ENCODE results near the gene ITGAL.
"Not testable (repeated sequence)": the region's sequence is repeated elsewhere in the genome, so short reads cannot be mapped to it uniquely, and the experiment has no call there.

The ITGAL gene

DNA sequence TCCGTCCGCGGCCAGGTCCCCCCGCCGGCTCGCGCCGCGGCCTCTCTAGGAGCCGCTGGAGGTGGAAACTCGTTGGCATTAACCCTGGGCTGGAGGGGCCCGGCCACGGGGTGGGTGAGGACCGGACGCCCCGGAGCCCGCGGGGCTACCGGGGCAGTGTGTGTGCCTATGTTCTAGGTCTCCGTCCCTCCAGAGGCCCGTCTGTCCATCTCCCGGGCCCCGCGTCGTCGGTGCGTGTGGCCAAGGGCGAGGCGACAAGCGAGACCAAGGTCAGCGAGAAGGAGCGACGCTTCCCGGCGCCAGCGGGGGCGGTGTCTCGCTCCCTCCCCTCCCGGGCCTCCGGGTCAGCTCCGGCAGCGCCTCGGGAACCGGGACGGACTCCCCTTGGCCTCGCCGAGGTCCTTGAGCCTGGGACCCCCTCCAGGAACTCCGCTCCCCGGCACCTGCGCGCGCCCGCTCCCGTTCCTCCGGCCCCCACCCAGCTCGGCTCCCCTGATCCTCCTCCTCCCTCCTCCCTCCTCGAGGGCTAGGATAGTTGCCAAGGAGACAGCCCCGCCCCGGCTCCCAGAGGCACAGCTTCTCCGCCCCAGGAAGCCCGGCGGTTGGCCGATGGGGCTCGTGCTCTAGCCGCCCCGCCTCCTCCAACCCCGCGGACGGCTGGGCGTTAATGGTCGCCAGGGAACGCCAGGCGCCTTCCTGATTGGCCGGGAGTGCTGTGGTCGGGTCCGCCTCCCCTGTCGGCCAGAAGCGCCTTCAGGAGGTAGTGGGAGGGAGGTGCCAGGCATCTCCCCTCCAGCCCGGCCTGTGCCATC is 54.5 kb downstream of the ITGAL start:
- peak; percentile 87 for DNase-seq

DNA sequence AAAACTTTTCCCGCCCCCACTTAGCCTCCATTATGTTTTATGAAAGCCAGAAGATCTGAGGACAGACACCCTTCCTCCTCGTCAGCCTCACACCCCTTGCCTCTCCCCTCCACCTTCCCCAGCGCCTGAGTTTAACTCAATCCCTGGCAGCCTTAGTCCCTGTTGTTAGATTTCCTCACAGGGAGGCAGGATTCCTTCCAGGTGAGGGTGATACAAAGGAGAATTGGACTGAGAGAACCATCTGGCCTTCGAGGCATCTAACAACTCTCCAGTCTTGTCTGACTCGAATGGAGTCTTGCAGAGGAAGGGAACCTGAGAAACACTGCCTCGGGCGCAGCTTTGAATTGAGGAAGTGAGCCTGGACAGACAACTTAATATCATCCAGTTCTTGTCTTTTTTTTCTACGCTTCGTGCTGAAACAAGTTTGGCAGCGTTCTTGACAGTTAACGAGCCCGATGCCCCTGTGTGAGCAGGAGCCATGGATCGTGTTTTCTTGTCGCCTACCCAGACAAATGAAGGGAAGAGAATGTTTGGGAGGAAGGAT is 55.2 kb downstream of the ITGAL start:
- no peak for DNase-seq

DNA sequence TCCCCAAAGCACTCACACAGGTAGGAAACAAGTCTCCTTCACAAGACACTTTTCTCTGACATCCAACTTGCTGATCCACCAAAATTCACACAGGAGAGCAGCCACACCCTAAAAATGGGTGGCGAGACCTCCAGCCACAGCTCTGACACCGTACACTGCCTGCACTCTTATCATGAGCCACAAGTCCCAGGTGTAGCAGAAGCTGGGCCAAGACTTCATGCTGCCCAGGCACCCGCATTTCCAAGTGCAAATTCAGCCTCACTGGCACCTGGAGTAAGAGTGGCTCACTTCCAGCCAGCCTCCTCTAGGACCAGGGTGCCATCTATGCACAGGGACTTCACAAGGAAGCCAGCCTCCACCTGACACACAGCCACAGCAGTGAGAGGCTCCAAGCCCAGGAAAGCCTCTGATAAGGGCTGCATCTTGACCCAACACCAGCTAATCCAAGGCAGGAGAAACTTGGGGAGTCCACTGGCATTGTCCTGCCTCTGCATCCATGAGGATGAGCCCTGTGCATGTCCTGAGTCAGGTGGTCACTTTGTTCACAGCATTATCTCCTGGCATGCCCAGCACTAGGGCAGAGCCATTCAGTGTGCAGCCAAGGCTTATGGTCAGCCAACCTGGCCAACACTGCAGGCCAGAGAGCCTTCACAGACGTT is 56.4 kb downstream of the ITGAL start:
- no peak for DNase-seq

DNA sequence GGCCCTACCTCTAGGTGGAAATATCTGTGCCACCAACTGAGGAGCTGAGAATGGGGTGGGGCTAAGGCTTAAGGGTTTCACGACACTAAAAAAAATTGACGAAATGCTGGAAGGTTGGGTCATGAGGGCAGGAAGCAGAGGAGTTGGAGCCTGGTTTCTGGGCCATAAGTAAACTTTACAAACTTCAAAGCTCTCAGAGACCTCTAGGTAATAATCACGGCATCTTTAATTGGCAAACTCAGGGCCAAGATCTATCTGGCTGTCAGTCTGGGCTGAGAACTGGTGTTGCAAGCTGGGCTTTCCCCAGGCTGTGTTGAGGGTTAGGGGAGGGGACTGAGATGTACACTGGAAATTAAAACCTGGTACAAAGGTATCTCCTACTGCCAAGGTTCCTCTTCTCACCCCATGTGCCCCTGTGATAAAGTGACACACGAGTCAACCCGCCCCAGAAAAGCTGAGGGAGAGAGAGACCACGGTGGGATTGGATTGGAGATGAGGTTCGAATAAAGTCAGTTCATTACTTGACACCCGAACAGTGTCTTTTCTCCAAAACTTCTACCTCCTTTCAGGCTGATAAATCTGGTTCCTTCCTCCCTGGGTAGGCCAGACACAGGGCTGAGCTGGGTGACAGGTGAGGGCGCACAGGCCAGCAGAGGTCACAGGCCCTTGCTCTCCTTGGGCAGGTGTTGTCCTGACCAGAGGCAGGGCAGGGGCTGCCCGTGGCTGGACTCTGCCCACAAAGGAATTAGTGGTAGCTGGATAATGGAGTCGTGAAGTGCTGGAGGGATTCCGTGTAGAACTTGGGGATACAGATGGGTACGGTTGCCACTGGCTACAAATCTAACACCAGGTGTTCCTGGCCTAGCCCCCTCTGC is 57.9 kb downstream of the ITGAL start:
- DNase-seq: no peak

DNA sequence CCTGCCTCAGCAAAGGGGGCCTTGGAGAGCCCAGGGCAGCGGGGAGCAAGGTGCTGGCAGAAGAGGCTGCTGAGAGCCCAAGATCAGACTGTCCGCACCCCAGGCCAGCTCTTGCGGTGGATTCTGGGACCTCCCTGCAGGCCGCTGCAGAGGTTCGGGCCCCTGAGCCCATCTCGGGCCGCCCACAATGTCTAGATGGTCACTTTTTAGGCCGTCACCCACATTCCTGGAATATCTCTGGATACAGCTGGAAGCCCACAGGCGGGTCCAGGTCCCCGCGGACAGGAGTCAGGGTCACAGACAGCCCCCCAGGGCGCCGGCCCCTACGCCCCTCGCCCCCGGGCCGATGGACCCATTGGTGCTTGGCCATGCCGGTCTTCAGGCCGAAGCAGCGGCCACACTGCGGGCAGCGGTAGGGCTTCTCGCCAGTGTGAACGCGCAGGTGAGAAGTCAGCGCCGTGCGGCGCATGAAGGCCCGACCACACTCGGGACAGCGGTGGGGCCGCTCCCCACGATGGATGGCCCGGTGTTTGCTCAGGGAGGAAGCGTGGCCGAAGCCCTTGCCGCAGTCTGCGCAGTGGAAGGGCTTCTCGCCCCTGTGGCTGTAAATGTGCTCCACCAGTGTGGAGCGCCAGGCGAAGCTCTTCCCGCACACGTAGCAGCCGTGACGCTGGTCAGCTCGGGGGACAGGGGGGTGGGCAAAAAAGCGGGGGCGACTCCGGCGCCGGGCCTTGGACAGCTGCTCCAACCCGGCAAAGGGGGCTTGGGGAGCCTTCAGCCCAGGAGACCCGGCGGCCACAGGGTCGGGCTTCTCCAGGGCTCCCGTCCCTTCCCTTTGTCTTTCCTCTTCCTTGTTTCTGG is 60.0 kb downstream of the ITGAL start:
- DNase-seq: no peak

- no peak for DNase-seq
These were observed 60.6 kb downstream of the ITGAL start for GRCh38 chr16:30533146-30533522.

GRCh38 chr16:30533748-30534367 is 61.3 kb downstream of the ITGAL start:
- DNase-seq: no peak

- DNase-seq: peak; percentile 92
These were observed 62.0 kb downstream of the ITGAL start, which contains the start of gene ZNF747 for GRCh38 chr16:30534368-30535105. Gene ZNF747, minus strand, starts transcription at chr16:30534858. Its CDS starts 179 bp downstream, at chr16:30534679.

DNA sequence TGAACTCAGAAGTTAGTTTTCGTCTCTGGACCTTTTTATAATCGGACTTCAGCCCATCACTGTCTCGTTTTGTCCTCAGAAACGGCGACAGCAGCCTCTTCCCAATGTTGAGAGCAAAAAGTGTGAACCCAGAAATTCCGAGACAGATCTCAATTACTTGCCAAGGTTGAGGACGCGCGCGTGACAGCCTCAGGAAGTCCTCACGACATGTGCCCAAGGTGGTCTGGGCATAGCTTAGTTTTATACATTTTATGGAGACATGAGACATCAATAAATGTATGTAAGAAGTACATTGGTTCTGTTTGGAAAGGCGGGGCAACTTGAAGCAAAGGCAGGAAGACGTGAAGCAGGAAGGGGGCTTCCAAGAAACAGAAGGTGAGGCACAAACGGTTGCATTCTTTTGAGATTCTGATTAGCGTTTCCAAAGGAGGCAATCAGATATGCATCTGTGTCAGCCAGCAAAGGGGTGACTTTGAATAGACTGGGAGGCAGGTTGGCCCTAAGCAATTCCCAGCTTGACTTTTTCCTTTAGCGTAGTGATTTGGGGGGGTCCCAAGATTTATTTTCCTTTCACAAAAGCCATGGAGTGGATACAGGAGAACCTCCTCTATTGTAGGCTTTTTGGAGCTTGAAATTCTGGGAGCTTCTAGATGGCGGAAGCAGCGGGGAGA is 62.7 kb downstream of the ITGAL start:
- no peak for DNase-seq

DNA sequence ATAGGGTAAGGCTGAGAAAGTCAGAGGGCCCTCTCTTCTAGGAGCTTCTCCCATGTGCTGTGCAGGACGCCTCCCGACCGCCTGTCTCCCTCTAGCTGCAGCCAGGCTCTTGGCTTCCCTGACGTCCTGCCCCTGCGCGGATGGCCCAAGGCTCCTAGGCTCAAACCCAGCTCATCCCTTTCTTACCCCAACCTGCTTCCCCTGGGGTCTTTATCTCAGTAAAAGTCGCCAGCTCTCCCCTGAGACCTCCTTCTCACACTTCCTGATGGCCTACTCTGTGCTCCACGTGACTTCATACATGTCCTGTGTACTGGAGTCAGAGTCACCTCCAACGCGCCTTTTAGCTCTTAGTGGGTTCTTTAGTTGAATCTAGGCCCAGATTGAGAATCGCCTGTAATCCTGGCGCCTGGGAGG is 63.2 kb downstream of the ITGAL start:
- DNase-seq: peak; percentile 63

- not testable (repeated sequence) for DNase-seq
These were observed 64.0 kb downstream of the ITGAL start for GRCh38 chr16:30536391-30537024.

DNA sequence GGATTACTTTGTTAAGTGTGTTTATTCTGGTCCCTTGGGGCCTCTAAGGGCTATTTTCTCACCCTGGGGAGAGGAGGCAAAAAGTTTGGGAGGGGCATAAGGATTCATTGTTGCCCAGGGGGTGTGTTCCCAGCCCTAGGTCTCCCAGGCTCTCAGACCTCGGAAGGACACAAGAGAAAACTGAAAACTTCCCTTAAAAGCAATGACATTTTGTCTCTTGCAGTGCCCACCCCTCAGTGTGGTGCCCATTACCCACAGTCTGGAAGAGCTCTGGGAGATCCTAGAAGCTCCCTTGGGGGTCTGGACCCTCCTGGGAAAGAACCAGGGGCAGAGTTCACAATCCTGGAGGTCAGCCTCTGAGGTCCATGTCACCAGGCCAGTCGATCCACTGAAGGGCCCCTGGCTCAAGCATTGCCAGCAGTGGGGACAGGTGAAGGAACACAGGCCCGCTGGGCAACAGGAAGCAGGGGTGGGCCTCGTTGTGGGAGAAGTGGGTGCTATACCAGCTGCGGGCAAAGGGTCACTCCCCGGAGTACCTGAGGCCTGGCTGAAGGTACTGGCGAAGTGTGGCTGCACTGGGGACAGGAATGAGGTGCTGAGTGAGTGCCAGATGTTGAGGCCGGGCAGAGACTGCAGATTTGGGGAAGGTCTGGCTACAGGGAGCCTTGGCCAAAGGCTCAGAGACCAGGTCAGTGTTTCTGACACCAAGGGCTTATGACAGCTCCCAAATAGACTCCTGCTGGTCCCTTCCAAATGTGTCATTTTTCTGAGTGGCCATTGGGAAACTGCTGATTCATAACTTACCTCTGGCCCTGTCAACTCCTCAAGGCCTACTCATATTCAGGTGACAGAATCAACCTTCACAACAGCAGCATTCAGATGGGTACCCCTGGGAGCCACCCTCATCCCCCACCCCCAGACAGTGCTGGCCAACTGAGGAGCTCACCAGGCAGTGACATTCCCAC is 66.7 kb downstream of the ITGAL start:
- DNase-seq: no peak

GRCh38 chr16:30539986-30540526 is 67.5 kb downstream of the ITGAL start:
- not testable (repeated sequence) for DNase-seq

DNA sequence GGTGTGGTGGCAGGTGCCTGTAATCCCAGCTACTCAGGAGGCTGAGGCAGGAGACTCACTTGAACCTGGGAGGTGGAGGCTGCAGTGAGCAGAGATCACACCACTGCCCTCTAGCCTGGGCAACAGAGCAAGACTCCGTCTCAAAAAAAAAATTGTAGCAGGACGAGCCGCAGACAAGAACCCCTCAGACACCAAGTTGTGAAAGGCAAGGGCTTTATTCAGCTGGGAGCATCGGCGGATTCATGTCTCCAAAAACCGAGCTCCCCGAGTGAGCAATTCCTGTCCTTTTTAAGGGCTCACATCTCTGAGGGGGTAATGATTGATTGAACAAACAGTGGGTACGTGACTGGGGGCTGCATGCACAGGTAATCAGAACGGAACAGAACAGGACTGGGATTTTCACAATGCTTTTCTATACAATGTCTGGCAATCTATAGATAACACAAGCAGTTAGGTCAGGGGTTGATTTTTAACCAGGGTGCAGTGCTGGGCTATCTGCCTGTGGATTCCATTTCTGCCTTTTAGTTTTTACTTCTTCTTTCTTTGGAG is 68.4 kb downstream of the ITGAL start:
- DNase-seq: not testable (repeated sequence)

DNA sequence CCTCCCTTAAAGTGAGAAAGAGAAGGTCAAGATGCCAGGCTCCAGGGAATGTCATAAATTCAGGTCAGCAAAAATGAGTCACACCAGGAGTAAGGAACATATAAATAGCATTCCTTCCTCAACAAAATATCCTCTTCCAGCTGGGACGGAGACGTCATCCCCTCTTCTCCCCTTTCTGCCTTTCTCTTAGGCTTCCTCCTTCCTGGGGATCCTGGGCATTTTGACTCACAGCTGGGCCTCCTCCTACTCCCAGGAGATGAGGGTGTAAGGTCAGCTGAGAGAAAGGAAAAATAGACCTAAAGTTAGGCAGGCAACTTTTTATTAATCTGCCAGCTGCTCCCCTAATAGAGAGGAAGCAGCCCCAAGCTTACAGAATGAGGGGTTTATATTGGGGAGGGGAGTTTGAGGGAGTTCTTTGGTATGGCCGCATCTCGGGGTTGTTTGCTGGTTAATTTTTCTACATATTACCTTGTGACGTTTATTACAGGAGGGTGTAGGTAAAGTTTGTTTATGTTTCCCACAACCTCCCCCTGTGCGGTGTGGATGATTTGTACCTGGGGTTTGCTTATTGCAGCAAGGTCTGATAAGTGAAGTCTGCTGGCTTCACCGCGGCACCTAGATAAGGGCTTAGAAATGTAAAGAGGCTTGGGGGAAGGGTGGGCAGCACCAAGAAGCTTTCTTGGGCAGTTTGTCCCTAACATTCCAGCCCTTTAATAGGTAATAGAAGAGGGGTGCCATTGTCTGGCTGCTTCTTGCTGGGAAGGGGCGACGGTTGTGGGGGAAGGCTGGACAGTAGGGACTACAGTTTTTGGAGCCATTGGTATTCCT is 69.2 kb downstream of the ITGAL start:
- no peak for DNase-seq

- DNase-seq: no peak
These were observed 70.5 kb downstream of the ITGAL start for GRCh38 chr16:30543067-30543466.

GRCh38 chr16:30546115-30546514 is 73.6 kb downstream of the ITGAL start:
- no peak for DNase-seq

Data from activated CD8-positive, alpha-beta memory T cell treated with anti-CD3 and anti-CD28 coated beads, Interleukin-2, amount 50 U/mL, for 4 hours (primary cell).